DOHH2 (cell line): ENCODE measurements around the gene GPR55.

Source experiments
- H3F3A ChIP-seq: fragments of 200-600 bp; sonication (generic), shearing (Covaris generic); 2 replicates; pipeline ENCODE4 v1.6.0; 2016; ENCODE audit warnings: antibody characterized with exemption, mild to moderate bottlenecking; ENCODE audit not compliant: control insufficient read depth, insufficient read depth
- H3K27ac ChIP-seq: fragments of 200-600 bp; sonication (generic); 2 replicates; pipeline ENCODE4 v1.5.1; 2014; ENCODE audit warnings: low read depth, mild to moderate bottlenecking, low read length, moderate library complexity
- H3K27me3 ChIP-seq: fragments of 200-600 bp; sonication (generic); 2 replicates; pipeline ENCODE4 v1.6.1; 2014; ENCODE audit warnings: mild to moderate bottlenecking, low read length, mixed read lengths; ENCODE audit not compliant: control insufficient read depth
- H3K36me3 ChIP-seq: fragments of 200-600 bp; sonication (generic); 2 replicates; pipeline ENCODE4 v1.6.1; 2014; ENCODE audit warnings: mild to moderate bottlenecking, low read length, moderate library complexity, mixed read lengths; ENCODE audit not compliant: control insufficient read depth
- H3K4me1 ChIP-seq: fragments of 200-600 bp; sonication (generic); 2 replicates; pipeline ENCODE4 v1.6.1; 2014; ENCODE audit warnings: mild to moderate bottlenecking, low read length, mixed read lengths; ENCODE audit not compliant: control insufficient read depth
- H3K4me2 ChIP-seq: fragments of 200-600 bp; sonication (generic); 2 replicates; pipeline ENCODE4 v1.6.0; 2014; ENCODE audit warnings: mild to moderate bottlenecking, low read length, moderate library complexity
- H3K4me3 ChIP-seq: fragments of 200-600 bp; sonication (generic); 2 replicates; pipeline ENCODE4 v1.5.1; 2014; ENCODE audit warnings: mild to moderate bottlenecking, low read length, mixed read lengths
- H3K79me2 ChIP-seq: fragments of 200-600 bp; sonication (generic); 2 replicates; pipeline ENCODE4 v1.6.1; 2014; ENCODE audit warnings: mild to moderate bottlenecking, low read length, mixed read lengths; ENCODE audit not compliant: control insufficient read depth
- H3K9me2 ChIP-seq: fragments of 200-600 bp; sonication (generic); replicated peaks from 2 replicates; pipeline ENCODE4 v1.6.1; 2014; ENCODE audit warnings: mild to moderate bottlenecking, low read length, mixed read lengths; ENCODE audit not compliant: control insufficient read depth
- H3K9me3 ChIP-seq: fragments of 200-600 bp; sonication (generic); 2 replicates; pipeline ENCODE4 v1.6.1; 2014; ENCODE audit warnings: antibody characterized with exemption, low read length, mixed read lengths; ENCODE audit not compliant: control insufficient read depth, insufficient read depth
- H4K20me1 ChIP-seq: fragments of 200-600 bp; sonication (generic); 2 replicates; pipeline ENCODE4 v1.6.0; 2014; ENCODE audit warnings: low read depth, mild to moderate bottlenecking, antibody characterized with exemption, low read length, moderate library complexity; ENCODE audit not compliant: control insufficient read depth, insufficient read depth
- EZH2phosphoT487 ChIP-seq: fragments of 200-600 bp; sonication (generic); IDR thresholded peaks from 2 replicates; pipeline ENCODE4 v1.6.1; 2017; ENCODE audit warnings: borderline replicate concordance, mild to moderate bottlenecking, antibody characterized with exemption, low read length, moderate library complexity, mixed read lengths
- TF ChIP-seq, protein P1 (sequence below): fragments of 200-600 bp; sonication (generic); IDR thresholded peaks from one replicate; pipeline ENCODE4 v1.5.1; 2014; ENCODE audit warnings: antibody characterized with exemption, mild to moderate bottlenecking, low read depth, low read length; ENCODE audit not compliant: poor library complexity, severe bottlenecking

The GPR55 gene

DNA sequence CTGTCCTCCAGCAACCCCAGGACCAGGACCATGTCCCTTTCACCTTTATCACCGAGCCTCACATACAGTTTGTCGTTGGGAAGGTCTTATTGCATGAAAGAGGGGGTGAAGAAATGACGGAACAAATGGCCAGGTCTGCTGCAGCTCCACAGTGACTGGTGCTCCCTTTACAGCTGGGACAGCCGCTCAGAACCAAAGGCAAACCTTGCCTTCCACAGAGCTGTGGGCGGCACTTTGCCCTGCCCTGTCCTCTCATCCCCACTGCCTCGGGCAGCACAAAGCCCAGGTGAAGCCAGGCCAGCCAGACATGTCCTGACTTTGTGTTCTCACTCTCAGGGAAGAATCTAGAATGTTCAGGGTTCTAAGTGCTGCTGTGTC lies 961 bp downstream of the GPR55 start:
- Histone ChIP-seq H3K36me3 (no peaks in the 10 kb centered on the region), H3K4me3 (peak overlapping the region; percentile 64), H3K79me2 (no peaks in the 10 kb centered on the region), H3K4me2 (peak overlapping the region; percentile 72), H3K4me1 (peaks cover 20% of the 10 kb centered on the region), H3K9me2 (no peaks in the 10 kb centered on the region), H3K27ac (no peak overlapping the region), H3K9me3 (no peaks in the 10 kb centered on the region), H4K20me1 (no peaks in the 10 kb centered on the region), H3F3A (no peaks in the 10 kb centered on the region), H3K27me3 (peaks cover 16% of the 10 kb centered on the region)
- TF ChIP-seq, protein P1, sequence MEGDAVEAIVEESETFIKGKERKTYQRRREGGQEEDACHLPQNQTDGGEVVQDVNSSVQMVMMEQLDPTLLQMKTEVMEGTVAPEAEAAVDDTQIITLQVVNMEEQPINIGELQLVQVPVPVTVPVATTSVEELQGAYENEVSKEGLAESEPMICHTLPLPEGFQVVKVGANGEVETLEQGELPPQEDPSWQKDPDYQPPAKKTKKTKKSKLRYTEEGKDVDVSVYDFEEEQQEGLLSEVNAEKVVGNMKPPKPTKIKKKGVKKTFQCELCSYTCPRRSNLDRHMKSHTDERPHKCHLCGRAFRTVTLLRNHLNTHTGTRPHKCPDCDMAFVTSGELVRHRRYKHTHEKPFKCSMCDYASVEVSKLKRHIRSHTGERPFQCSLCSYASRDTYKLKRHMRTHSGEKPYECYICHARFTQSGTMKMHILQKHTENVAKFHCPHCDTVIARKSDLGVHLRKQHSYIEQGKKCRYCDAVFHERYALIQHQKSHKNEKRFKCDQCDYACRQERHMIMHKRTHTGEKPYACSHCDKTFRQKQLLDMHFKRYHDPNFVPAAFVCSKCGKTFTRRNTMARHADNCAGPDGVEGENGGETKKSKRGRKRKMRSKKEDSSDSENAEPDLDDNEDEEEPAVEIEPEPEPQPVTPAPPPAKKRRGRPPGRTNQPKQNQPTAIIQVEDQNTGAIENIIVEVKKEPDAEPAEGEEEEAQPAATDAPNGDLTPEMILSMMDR = no peak
- no peak for TF ChIP-seq EZH2phosphoT487

DNA sequence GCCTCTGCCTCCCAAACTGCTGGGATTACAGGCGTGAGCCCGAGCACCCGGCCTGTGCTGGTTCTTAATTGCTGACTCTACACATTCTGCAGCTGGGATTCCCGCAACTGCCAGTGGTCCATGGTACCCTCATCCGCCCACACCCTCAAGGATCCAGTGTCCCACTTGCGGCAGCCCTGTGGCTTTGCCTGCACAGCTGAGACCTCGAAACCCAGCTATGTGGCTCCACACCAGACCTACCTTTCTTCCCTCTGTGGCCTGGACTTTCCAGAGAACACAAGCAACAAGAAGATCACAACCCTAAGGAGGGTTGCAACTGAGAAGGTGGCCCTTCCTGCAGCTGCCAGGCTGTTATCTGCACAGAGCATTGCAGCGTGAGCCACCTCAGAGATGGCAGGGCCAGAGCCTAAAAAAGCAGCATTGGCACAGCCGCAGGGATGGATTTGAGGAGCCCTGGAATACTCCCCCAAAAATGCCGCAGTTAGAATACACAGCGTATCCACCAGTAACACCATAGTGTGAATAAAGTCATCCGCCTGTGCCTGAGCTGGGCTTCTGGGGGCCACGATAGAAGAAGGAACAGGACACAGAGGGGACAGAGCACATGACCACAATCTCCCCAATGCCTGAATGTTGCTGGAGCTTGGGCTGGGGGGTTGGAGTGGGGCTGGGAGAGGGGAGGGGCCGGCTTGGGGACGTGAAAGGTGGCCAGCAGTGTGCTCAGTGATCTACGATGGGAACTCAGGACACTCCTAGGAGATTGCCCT lies 1.9 kb downstream of the GPR55 start:
- Histone ChIP-seq H3K4me3 (no peak overlapping the region), H3K36me3 (no peaks in the 10 kb centered on the region)

DNA sequence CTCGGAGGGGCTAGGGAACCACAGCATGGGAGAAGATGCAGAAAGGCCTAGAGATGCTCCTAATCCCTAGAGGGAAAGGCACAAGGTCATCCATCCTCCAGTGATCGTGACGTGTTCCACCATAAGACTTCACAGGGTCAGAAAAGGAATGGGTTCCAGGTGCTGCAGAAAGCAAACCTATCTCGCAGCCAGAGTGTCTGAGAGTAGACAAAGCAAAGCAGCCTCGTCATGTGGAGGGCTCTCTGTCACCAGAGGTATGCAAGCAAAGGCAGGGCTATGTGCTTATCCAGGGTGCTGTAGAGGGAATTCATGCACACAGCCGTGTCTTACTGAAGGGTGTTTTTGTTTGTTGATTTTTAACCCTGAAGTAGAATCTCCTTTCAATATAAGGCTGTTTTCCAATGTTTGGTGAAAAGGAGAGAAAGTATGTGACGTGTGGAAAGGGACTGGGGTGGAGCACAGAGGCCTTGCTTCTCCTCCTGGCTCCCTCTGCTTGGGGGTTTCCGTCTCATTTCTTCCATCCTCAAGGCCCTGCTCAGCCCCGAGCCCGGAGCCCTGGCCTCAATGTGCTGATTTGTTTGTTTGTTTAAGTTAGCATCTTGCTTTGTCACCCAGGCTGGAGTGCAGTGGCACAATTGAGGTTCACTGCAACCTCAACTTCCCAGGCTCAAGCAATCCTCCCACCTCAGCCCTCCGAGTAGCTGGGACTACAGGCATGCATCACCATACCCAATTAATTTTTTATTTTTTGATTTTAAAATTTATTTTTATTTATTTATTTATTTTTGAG lies 3.0 kb downstream of the GPR55 start:
- Histone ChIP-seq H3K36me3 (no peaks in the 10 kb centered on the region), H3F3A (no peaks in the 10 kb centered on the region), H3K4me2 (no peak overlapping the region), H3K27ac (no peak overlapping the region), H3K4me3 (no peak overlapping the region), H3K27me3 (peaks cover 28% of the 10 kb centered on the region), H3K9me3 (no peaks in the 10 kb centered on the region), H3K9me2 (no peaks in the 10 kb centered on the region), H4K20me1 (no peaks in the 10 kb centered on the region), H3K79me2 (no peaks in the 10 kb centered on the region), H3K4me1 (peaks cover 20% of the 10 kb centered on the region)
- TF ChIP-seq EZH2phosphoT487 = no peak
- TF ChIP-seq, protein P1 = no peak

More for the DNA sequence above, 1.9 kb downstream of the GPR55 start:
- Histone ChIP-seq H3F3A (no peaks in the 10 kb centered on the region), H3K27ac (no peak overlapping the region), H3K4me2 (no peak overlapping the region), H4K20me1 (no peaks in the 10 kb centered on the region), H3K9me2 (no peaks in the 10 kb centered on the region), H3K4me1 (peaks cover 20% of the 10 kb centered on the region), H3K79me2 (no peaks in the 10 kb centered on the region), H3K27me3 (peaks cover 25% of the 10 kb centered on the region), H3K9me3 (no peaks in the 10 kb centered on the region)
- TF ChIP-seq, protein P1 = no peak
- TF ChIP-seq EZH2phosphoT487 = no peak
